Measurements from ENCODE around the gene ARL16.

DNA sequence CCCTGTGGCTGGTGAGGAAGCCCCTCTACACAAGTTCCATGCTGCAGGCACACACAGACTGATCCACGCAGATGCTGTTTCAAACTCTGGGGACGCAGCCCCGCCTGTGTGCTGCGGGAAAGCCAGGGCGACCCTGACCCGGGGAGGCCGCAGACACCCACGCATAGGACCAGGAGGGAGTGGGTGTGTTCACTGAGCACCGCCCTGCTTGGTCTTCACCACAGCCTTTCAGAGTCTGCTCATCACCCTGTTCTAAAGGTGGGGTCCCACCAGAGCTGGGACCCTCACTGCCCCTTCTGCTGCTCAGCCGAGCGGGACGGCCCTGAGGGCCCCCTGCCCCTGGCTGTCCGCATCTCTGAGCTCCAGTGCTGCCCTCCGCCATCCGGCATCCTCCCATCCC, 39.1 kb downstream of the ARL16 start:
- TF ChIP-seq, protein P1, sequence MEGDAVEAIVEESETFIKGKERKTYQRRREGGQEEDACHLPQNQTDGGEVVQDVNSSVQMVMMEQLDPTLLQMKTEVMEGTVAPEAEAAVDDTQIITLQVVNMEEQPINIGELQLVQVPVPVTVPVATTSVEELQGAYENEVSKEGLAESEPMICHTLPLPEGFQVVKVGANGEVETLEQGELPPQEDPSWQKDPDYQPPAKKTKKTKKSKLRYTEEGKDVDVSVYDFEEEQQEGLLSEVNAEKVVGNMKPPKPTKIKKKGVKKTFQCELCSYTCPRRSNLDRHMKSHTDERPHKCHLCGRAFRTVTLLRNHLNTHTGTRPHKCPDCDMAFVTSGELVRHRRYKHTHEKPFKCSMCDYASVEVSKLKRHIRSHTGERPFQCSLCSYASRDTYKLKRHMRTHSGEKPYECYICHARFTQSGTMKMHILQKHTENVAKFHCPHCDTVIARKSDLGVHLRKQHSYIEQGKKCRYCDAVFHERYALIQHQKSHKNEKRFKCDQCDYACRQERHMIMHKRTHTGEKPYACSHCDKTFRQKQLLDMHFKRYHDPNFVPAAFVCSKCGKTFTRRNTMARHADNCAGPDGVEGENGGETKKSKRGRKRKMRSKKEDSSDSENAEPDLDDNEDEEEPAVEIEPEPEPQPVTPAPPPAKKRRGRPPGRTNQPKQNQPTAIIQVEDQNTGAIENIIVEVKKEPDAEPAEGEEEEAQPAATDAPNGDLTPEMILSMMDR (IDR thresholded peaks at IDR 0.05) = no peak
- TF ChIP-seq POLR2A (IDR thresholded peaks at IDR 0.05) = no peak

All from uterus (tissue), 2 donors.